NCI-H748 (cell line): ENCODE measurements around the gene VRK3.
A peak's percentile ranks its signal among the peaks of the same experiment; 100 is the strongest.
"Not testable (repeated sequence)": the region's sequence is repeated elsewhere in the genome, so short reads cannot be mapped to it uniquely, and the experiment has no call there.

Experiments
- DNase-seq: peaks from one replicate; lab custom pipeline; 2025; ENCODE audit not compliant: unreplicated experiment; lab: John Stamatoyannopoulos, UW

Gene VRK3

DNA sequence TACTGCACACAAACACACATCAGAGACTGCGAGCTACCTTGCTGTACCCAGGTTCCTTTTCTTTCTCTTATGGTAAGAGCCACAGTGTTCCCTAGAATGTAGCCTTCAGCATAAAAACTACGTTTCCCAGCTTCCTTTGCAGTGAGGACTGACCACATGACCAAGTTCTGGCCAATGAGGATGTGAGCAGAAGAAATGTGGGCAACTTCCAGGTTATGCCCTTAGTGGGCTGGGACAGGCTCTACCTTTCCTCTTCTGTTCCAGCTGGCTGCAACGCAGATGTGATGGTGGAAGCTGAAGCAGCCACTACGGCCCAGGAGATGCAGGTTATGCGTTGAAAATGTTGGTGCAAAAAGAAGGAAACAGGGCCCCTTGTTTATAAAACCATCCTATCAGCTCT, 27.5 kb downstream of the VRK3 start:
- DNase-seq = peak; percentile 40

DNA sequence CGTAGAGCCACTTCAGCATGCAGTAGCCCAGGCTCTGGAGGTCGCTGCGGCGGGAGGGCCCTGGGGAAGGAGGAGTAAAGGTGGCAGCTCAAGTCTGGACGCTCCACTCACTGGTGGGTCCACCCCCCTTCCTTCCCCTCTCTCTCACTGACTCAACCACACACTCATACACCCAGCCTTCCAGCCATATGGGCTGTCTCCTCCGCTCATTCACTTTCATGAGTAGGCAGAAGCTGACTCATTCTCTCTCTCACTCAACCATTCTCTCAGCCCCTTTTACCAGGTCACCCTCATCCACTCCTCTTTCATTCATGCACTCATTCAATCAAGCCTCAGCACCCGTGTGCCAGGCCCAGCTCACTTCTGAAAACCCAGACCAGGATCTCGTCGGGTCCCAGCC, 36.7 kb downstream of the VRK3 start:
- DNase-seq = no peak

DNA sequence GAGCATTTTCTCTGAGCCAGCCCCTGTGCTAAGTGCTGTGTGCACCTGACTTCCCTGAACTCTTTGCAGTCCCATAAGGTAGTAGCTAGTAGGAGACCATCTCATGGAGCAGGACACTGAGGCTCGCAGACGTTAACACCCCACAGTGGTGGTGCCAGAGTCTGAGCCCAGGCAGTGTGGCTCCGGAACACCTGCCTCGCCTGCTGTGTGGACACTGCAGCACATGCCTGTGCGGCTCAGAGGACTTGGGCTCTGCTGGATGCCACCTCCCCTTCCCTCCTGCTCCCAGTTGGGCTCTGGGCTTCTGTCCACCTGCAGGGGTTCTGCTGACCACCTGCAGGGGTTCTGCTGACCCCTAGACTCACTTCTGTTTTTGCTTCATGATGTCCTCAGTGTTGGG, 37.2 kb downstream of the VRK3 start:
- no peak for DNase-seq

DNA sequence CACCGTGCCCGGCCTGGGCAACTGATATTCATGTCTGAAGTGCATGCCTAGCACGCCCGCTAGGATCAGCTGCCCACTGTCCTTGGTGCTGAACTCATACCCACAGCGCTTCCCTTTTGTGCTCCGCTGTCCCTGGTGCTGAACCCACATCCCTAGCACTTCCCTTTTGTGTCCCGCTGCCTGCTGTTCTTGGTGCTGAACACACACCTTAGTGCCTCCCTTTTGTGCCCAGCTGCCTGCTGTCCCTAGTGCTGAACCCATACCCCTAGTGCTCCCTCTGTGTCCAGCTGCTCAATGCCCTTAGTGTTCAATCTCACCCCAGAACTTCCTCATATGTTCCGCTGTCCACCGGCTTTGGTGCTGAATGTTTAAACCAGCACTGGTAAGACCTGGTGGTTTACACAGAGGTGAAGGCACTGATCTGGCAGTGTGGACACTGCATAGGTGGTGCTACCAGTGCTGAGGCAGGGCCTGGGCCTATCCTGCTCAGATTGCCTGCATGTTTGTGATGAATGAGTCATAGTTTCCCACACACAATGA, 37.9 kb downstream of the VRK3 start:
- DNase-seq = no peak

DNA sequence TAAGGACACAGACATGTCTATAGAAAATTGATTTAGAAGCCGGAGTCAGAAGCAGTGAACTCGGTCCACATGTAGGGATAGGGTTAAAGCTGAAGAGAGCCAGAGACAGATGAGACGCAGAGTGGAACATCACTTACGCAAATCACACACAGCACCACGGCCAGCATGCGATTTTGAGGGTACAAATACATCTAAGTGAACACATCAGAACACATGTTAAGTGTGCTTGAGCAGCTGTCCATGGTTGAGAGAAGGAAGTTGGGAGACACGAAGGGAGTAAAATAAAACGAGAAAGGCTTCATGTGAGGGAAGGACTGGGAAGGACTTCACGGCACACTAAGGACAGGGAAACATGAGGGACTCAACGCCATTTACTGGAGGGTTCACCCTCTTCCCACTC, 38.8 kb downstream of the VRK3 start:
- no peak for DNase-seq

DNA sequence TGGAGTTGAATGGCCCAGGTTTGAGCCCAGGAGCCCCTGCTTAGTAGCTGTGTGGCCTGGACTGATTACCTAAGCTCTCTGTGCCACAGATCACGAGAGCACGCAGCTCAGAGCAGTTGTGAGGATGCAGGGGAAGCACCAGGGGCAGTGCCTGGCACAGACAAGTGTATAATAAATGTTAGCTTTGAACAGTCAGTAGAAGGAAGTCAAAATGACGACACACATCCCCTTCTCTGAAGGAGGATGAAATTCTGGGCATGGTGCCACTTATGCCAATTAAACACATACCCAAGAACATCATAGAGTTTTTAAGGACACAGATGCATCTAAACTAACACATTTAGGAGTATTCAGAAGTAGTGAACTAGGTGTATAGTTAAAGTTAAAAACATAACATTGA, 39.3 kb downstream of the VRK3 start:
- DNase-seq = no peak

DNA sequence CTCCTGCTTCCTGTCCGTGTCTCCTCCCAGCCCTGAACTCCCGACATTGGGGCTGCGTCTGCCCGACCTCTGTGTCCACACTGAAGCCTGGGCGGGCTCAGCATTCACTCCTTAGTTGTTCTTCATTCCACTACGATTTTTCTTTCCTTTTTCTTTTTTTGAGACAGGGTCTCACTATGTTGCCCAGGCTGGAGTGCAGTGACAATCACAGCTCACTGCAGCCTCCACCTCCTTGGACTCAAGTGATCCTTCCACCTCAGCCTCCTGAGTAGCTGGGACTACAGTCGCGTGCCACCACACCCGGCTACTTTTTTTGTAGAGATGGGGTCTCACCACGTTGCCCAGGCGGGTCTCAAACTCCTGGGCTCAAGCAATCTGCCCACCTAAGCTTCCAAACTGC, 40.7 kb downstream of the VRK3 start:
- DNase-seq = no peak

DNA sequence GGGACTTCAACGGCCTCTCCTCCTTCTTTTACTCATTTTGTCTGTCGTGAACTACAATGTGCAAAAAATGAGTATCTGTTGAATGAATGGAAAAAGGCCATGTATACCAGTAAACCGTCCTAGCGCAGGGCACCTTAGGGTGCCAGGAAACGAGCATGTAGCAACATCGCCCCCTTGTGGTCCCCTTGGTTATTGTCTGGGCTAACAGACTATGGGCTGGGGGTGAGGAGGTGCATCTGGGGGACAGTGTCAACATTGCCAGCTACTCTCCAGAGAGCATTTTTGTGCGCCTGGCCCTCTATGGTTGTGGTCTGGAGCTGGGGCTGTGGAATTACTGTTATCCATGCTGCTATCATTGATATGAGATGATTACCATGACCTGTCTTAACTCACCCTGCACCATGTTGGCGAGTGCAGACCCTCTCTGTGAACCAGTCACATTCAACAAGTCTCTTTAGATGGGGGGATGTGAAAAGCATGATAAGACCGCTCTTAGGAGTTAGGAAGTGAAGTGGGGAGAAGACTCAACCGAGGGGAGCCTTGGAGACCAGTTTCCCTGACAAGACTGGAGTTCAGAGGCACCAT, 41.4 kb downstream of the VRK3 start:
- DNase-seq = peak; percentile 75

DNA sequence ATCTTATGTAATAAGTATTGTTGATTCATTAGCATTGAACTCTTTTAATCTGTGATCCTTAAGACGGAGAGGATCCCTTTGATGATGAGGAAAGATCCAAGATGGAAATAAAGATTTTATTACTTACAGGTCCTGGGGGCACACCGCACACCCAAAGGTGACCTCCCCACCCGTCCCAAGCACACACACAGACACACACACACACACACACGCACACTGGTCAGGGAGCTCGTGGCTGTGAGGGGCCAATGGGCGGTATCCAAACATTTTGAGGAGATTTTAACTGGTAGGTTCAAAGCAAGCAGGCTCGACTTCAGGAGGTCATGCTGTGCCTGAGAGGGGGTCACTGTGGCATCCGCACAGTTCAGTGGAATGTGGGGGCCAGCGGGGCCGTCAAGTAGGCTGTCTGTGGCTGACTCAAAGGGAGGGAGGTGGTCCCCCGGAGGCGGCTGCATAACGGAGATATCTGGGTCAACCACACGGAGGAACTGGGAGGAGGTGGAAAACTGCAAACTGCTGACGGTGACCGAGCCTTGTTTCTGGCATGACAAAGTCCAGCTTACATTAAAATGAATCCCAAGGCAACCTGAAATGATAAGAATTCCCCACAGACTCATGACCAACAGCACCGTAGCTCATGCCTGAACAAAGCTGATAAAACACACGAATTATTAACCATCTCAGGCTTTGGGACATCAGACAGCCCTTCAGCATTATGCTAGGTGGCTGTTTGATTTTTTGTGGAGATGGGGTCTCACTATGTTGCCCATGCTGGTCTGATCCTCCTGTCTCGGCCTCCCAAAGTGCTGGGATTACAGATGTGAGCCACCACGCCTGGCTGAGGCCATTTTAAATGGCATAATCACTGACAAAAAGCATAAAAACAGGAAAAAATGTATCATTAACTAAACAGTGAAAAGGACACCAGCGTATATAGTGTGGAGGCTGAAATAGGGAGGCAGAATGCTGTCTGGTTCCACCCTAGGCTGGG, 43.3 kb downstream of the VRK3 start:
- DNase-seq = no peak

DNA sequence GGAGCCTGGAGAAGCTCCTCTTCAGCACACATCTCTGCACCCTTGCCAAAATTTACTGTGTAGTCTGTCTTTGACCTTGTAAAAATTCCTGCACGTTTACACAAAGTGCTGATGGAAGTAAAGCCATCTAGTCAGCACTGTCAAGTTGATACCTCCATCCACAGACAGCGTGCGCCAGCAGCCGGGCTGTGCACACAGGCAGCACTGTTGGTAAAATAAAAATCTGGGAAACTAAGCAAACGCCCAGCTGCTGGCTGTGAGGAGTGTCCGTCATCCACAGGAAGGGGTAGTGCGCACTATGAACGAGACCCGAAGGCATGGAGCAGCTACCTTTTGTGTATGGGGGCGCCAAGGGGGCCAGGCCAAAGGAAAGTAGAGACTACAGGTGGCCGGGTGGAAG, 46.8 kb downstream of the VRK3 start:
- no peak for DNase-seq

DNA sequence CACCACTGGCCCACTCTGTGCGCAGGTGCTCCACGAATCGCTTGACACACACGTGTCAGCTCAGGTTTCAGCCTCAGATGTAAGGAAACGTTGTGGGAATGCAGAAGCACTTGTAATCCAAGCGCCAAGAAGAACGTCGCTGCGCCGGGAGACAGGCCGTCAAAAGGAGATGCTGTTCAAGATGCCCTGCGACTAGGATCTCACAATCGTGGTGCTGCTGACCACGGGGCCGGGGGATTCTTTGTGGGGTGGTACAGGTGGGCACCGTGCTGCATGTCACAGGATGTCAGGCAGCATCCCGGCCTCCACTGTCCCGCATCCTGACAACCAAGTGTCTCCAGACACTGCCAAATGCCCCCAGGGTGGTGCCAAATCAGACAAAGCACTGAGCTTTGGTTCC, 47.3 kb downstream of the VRK3 start:
- DNase-seq = no peak

DNA sequence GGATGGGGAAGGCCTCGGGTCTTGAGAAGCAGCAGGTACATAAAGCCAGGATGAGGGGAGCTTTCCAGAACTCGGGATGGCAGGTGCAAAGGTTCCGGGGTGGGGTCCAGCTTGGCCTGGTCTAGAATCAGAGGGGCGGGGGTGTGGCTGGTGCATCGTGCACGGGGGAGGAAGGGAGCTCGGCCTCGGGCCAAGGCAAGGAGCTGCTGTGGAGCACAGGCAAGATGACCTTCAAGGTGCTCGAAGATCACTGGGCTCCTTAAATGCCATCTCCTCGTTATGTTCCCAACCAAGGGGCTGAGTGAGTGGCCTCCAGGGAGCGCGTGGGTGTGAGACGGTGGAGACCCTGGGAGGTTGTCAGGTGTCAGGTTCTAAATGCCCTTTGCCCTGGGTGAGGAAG, 48.1 kb downstream of the VRK3 start:
- DNase-seq = no peak

DNA sequence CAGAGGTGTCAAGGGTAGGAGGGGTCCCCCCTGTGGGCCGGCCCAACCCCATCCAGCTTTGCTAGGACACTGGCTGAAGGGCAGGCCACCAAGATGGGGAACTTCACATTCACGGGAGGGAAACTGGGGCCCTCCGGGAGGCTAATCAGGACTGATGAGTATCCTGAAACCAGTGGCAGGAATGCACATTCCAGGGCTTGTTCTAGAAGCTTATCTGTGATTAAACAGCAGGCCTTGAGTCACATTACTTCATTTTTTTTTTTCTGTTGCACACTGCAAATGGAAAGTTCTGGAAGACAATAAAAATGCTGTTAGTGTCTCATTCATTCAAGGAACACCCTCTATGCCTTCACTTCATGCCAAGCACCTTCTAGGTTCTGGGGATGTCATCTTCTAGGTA, 48.7 kb downstream of the VRK3 start:
- no peak for DNase-seq

DNA sequence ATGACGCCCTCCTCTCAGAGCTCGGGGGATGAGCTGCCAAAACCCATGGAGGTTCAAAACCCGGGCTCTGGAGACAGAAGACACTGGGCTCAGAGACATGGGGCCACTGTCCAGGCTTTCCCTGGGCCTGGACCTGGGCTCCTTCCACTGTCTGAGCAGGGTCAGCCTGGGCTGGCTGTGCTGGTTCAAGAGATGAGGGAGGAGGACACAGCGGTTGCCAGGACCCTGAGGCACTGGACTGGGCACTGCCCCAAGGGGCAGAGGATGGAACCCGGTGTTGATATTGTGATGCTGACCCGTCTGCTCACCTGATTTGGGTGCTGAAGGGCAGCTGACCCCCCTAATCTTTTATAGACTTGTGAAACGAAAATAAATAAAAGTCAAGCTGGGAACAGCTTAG, 50.1 kb downstream of the VRK3 start:
- DNase-seq = no peak

DNA sequence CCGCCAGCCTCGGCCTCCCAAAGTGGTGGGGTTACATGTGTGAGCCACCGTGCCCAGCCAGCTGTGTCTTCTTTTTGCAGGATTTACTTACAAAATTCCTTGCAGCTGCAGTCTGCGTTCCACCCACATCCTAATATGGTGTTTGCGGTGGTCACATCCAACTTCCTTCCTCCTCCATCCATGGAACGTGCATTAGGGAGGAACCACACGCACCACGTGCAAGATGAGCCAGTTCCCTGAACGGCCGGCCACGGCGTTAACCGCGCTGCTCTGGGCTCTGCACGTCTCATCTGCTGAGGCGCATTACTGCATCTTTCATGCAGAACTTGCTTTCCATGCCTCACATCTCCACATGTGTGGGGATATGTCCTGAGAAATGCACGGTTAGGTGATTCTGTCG, 51.2 kb downstream of the VRK3 start:
- no peak for DNase-seq

DNA sequence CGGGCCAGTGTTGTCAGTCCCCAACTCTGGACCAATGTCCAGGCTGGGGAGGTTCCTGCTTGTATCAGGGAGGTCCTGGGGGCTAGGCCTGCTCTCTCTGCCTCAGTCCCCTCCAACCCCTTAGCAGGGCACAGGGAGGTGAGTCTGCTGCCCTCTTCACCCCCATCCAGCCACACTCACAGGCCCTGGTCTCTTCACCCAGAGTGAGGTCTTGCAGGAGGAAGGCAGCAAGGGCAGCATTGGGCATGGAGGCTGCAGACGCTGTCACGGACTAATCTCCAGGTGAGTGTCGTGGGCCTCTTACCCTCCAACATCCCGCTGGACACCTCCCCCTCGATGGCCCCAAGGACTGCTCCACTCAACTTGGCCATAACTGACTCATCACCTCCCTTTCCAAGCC, 52.3 kb downstream of the VRK3 start:
- DNase-seq = no peak

DNA sequence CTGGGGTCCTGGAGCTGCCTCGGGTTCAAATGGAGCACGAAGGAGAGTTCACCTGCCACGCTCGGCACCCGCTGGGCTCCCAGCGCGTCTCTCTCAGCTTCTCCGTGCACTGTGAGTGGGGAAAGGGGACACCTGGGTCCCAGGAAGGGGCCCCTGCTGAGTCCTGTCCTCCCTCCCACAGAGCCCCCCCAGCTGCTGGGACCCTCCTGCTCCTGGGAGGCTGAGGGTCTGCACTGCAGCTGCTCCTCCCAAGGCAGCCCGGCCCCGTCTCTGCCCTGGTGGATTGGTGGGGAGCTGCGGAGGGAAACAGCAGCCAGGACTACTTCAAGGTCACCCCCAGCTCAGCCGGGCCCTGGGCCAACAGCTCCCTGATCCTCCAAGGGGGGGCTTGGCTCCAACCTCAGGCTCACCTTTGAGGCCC, 53.2 kb downstream of the VRK3 start:
- DNase-seq = no peak

DNA sequence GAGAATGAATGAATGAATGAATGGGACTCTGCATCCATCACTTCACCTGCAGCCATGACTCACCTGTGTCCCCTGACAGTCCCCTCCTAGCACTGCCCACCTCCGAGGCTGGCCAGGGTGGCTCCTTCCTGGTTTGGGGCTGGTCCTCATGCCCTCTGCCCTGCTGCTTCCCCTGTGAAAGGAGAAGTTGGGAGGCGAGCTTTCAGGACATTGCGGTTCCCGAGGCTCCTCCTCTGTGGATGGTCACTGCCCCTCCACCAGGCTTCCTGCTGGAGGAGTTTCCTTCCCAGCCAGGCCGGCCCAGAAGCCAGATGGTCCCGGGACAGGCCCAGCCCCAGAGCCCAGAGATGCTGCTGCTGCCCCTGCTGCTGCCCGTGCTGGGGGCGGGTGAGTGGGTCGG, 55.8 kb downstream of the VRK3 start:
- not testable (repeated sequence) for DNase-seq

DNA sequence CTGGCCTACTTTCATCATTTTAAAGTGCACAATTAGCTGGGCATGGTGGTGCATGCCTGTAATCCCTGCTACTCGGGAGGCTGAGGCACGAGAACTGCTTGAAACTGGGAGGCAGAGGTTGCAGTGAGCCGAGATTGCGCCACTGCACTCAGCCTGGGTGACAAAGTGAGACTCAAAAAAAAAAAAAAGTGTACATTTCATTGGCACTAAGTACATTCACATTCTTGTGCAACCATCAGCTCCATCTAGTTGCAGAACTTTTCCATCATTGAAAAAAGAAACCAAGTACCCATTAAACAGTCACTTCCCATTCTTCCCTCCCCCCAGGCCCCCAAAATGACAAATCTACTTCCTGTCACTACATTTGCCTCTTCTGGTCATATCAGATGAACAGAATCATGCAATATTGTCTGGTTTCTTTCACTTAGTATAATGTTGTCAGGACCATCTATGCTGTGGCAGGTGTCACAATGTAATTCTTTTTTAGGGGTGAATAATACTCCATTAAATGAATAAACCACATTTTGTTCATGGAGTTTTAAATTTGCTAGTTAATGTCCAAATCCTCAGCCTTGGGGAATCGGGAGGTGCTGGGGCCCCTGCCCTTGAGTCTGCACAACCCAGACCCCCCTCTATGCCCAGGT, 56.8 kb downstream of the VRK3 start:
- no peak for DNase-seq

DNA sequence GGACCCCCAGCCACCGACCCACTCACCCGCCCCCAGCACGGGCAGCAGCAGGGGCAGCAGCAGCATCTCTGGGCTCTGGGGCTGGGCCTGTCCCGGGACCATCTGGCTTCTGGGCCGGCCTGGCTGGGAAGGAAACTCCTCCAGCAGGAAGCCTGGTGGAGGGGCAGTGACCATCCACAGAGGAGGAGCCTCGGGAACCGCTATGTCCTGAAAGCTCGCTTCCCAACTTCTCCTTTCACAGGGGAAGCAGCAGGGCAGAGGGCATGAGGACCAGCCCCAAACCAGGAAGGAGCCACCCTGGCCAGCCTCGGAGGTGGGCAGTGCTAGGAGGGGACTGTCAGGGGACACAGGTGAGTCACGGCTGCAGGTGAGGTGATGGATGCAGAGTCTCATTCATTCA, 64.2 kb downstream of the VRK3 start, which contains the start of gene SIGLEC11:
Gene SIGLEC11 (minus strand): TSS at position 193 of the 400 bp plus-strand sequence. CDS start 91 bp downstream, at position 102.
- not testable (repeated sequence) for DNase-seq

DNA sequence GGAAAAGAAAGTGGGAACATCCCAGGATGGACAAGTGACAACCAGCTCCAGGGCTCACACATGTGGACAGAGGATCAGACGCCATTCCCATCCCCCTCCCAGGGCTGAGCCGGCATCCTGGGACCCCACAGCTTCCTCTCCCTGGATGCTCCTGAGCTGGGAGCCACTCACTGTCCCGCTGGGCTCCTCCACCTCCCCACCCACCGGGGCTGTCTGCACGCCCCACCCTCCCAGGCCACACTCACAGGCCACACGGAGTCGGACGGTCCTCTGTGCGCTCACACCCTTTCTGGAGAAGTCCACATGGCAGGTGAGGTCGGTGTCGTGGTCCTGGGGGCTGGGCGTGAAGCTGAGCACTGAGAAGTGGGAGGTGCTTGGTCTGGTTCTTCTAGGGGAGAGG, 65.3 kb downstream of the VRK3 start:
- not testable (repeated sequence) for DNase-seq

DNA sequence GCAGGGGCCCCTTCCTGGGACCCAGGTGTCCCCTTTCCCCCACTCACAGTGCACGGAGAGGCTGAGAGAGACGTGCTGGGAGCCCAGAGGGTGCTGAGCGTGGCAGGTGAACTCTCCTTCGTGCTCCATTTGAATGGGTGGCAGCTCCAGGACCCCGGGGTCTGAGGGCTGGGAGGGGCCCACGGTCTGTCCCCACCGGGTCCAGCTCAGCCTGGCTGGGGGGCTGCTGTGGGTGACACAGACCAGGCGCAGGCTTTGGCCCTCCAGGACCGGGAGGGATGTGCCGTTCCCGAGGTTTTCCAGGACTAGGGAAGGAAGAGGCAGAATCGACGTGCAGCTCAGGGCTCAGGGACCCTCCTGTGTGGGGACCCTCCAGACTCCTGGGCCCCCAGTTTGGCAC, 66.6 kb downstream of the VRK3 start:
- DNase-seq = not testable (repeated sequence)
